Activated naive CD8-positive, alpha-beta T cell treated with anti-CD3 and anti-CD28 coated beads, Interleukin-2, amount 10 ng/mL, durations not matched to agents 7 days and 5 days (primary cell): ENCODE results near the gene ACVRL1. TPM values are rescaled to one million over a fixed set of nuclear protein-coding genes. Genes with fewer than 3 reads are reported as not detected.

Source experiments
- ATAC-seq: fragments of 150-1000 bp; cut with Tn5 transposase; one replicate; pipeline ENCODE4 v1.10.0; 2021; ENCODE audit warnings: low read depth, moderate library complexity
- POLR2A ChIA-PET: fragments of 350-600 bp; sonication (Branson Sonifier 250); formaldehyde crosslinking; loops from one replicate; lab custom pipeline; 2021; ENCODE audit warnings: antibody characterized with exemption; lab: Charles Lee
- DNase-seq: peaks from one replicate; pipeline ENCODE4 v3.0.0; 2021
- H3K27ac Mint-ChIP-seq: one replicate; pipeline ENCODE4 v1.8.0; 2022; ENCODE audit warnings: mild to moderate bottlenecking, mixed read lengths
- H3K27me3 Mint-ChIP-seq: one replicate; pipeline ENCODE4 v1.8.0; 2022; ENCODE audit warnings: mild to moderate bottlenecking, moderate library complexity, mixed read lengths
- H3K36me3 Mint-ChIP-seq: one replicate; pipeline ENCODE4 v1.8.0; 2021; ENCODE audit warnings: mild to moderate bottlenecking, mixed read lengths
- H3K4me1 Mint-ChIP-seq: one replicate; pipeline ENCODE4 v1.8.0; 2021; ENCODE audit warnings: mixed read lengths
- H3K4me3 Mint-ChIP-seq: one replicate; pipeline ENCODE4 v1.8.0; 2022; ENCODE audit warnings: mild to moderate bottlenecking, moderate library complexity, mixed read lengths
- H3K9me3 Mint-ChIP-seq: one replicate; pipeline ENCODE4 v1.8.0; 2021; ENCODE audit warnings: mixed read lengths
- total RNA-seq, 2 experiments: library from RNA; stranded (reverse); gene quantifications; one replicate each; pipeline ENCODE4 v1.2.3, GENCODE V29; 2021

Gene ACVRL1
- total RNA-seq, 2 experiments from 2014 or later: not detected

- H3K27ac Mint-ChIP-seq: no peak overlapping the region
- no peak for DNase-seq
- H3K27me3 Mint-ChIP-seq: peaks cover 53% of the 10 kb centered on the region
- peaks cover 9% of the 10 kb centered on the region for H3K4me1 Mint-ChIP-seq
- no peaks in the 10 kb centered on the region for H3K36me3 Mint-ChIP-seq
- H3K4me3 Mint-ChIP-seq: no peak overlapping the region
- no peaks in the 10 kb centered on the region for H3K9me3 Mint-ChIP-seq
- POLR2A ChIA-PET: no interaction called here
- no peak for ATAC-seq
These were observed 37.8 kb upstream of the ACVRL1 start for GRCh38 chr12:51869496-51869865.

DNA sequence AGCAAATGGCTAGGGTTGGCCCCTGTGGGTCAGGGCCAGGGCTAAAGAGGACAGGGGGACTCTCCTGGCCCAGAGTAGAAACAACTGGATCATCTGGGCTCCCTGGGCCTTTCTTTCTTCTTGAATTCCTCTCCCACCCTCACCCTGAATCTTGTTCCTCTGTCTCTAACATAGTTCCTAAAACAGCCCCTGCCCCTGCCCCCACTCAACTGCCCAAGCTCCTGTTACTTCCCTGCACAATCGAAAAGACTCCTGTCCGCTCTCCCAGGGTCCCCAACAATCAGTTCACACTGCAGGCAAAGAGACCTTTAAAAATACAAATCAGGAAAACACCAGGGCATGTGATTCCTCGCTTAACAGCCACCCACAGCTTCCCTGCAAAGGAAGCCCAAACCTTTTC is 37.4 kb upstream of the ACVRL1 start:
- ATAC-seq (no peak), DNase-seq (peak; percentile 24)
- H3K27me3 Mint-ChIP-seq: peaks cover 48% of the 10 kb centered on the region
- H3K4me1 Mint-ChIP-seq: peaks cover 9% of the 10 kb centered on the region
- H3K36me3 Mint-ChIP-seq: no peaks in the 10 kb centered on the region
- H3K9me3 Mint-ChIP-seq: no peaks in the 10 kb centered on the region
- no peak overlapping the region for H3K27ac Mint-ChIP-seq
- POLR2A ChIA-PET: no interaction called here
- no peak overlapping the region for H3K4me3 Mint-ChIP-seq

DNA sequence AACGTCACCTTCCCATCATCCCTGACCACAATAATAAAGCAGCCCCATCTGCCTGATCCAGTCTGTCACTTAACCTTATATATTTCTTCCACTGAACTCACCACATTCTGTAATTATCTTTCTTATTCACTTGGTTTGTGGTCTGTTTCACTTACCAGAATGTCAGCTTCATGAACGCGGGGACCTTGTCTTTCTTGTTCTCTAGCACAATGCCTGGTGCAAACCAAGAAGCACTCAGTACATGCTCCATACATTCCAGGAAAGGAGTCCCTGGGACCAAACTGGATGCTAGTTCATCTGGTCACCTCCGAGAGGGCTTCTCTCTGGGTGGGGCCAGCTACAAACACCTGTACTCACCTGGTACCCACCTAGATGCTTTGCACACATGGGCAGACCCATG is 36.8 kb upstream of the ACVRL1 start:
- ATAC-seq: no peak
- H3K4me3 Mint-ChIP-seq: no peak overlapping the region
- DNase-seq: peak; percentile 5
- POLR2A ChIA-PET: no interaction called here
- H3K36me3 Mint-ChIP-seq: no peaks in the 10 kb centered on the region
- H3K9me3 Mint-ChIP-seq: no peaks in the 10 kb centered on the region
- peaks cover 9% of the 10 kb centered on the region for H3K4me1 Mint-ChIP-seq
- H3K27ac Mint-ChIP-seq: no peak overlapping the region
- H3K27me3 Mint-ChIP-seq: peaks cover 43% of the 10 kb centered on the region

DNA sequence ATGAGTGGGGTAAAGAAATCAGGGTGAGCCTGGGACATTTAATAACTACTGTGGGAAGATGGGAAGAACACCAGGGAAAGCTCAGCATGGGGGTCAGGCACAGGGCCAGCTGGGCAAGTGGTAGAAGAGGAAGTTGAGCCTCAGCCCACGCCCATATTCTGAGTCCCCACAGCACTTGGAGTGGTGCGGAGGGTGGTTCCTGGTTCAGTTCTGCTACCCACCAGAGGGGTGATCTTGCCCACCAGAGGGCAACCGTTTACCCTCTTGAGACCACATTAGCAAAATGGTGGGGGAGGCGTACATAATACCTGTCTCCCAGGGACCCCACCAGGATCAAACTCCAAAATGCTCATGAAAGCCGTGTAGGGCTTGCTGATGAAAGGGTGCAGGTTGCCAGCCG is 36.2 kb upstream of the ACVRL1 start:
- POLR2A ChIA-PET: no interaction called here
- ATAC-seq (no peak), DNase-seq (peak; percentile 14)
- Mint-ChIP-seq H3K4me1 (peaks cover 9% of the 10 kb centered on the region), H3K27ac (no peak overlapping the region), H3K9me3 (no peaks in the 10 kb centered on the region), H3K27me3 (peaks cover 38% of the 10 kb centered on the region), H3K4me3 (no peak overlapping the region), H3K36me3 (no peaks in the 10 kb centered on the region)

DNA sequence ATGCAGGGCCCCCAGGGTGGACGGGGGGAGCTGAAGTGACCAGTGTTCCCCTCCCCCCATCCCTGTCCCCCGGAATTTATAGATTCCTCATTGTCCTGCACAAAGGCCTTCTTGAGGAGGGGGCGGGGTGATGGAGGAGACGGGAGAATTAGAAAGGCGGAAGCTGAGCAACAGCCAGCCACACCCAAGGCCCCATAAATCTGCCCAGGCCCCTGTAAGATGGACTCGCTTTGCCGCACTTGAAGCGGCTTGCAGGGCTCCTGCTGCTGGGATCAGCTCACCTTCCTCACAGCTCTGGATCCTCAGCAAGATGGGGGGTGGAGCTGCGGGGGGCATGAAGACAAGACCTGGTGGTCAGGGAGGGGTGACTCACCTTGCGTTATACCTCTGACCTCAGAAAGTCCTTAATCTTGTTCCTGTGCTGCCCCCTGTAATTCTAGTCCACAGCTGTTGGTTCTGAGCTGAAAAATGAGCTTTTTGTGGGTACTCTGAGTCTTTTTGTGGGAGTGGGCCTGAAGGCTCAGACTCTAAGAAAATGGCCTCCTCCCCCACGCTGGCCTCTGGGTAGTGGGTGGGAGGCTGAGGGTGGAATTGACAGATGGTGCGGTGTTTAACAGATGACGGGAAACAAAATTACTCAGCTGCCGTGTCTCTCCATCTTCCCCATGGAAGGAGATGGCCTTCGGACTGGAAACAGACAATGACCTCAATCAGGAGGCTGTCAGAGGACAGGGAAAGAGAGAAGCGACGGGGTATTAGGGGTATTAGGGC is 35.2 kb upstream of the ACVRL1 start:
- POLR2A ChIA-PET: interaction anchor here (0.6 to 1.4 kb wide), 2 partner anchors 51 to 189 kb away, joined by 3 to 5 read pairs; no protein-coding TSS in a partner anchor
- ATAC-seq: no peak

DNA sequence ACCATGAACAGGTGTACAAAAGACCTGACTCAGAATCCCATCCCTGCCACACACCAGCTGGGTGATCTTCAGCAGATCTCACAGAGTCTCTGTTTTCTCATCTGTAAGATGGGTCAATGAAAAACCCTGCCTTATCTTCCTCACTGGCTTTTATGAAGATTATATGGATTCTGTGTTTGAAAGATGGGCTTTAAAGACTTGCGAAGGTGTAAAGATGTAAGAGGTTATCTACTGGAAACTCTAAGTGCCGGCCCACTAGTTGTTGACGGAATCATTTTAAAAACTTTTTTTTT is 34.7 kb upstream of the ACVRL1 start:
- POLR2A ChIA-PET: interaction anchor here (0.5 to 1.4 kb wide), 2 partner anchors 51 to 842 kb away, joined by 3 read pairs; no protein-coding TSS in a partner anchor
- Mint-ChIP-seq H3K4me1 (peaks cover 9% of the 10 kb centered on the region), H3K27me3 (peaks cover 29% of the 10 kb centered on the region), H3K36me3 (no peaks in the 10 kb centered on the region), H3K27ac (no peak overlapping the region), H3K9me3 (no peaks in the 10 kb centered on the region), H3K4me3 (no peak overlapping the region)
- DNase-seq: no peak
- ATAC-seq: no peak

More for the DNA sequence above, 35.2 kb upstream of the ACVRL1 start:
- Mint-ChIP-seq H3K4me3 (no peak overlapping the region), H3K36me3 (no peaks in the 10 kb centered on the region), H3K27me3 (peaks cover 34% of the 10 kb centered on the region), H3K27ac (no peak overlapping the region), H3K9me3 (no peaks in the 10 kb centered on the region), H3K4me1 (peaks cover 9% of the 10 kb centered on the region)
- DNase-seq: no peak

- peaks cover 9% of the 10 kb centered on the region for H3K4me1 Mint-ChIP-seq
- DNase-seq (no peak), ATAC-seq (no peak)
- H3K27me3 Mint-ChIP-seq: peaks cover 23% of the 10 kb centered on the region
- POLR2A ChIA-PET: interaction anchor here (0.5 kb wide), 1 partner anchor 843 kb away, joined by 3 read pairs; no protein-coding TSS in a partner anchor
- H3K27ac Mint-ChIP-seq: no peak overlapping the region
- no peak overlapping the region for H3K4me3 Mint-ChIP-seq
- H3K9me3 Mint-ChIP-seq: no peaks in the 10 kb centered on the region
- no peaks in the 10 kb centered on the region for H3K36me3 Mint-ChIP-seq
These were observed 33.9 kb upstream of the ACVRL1 start for GRCh38 chr12:51873251-51873994.

DNA sequence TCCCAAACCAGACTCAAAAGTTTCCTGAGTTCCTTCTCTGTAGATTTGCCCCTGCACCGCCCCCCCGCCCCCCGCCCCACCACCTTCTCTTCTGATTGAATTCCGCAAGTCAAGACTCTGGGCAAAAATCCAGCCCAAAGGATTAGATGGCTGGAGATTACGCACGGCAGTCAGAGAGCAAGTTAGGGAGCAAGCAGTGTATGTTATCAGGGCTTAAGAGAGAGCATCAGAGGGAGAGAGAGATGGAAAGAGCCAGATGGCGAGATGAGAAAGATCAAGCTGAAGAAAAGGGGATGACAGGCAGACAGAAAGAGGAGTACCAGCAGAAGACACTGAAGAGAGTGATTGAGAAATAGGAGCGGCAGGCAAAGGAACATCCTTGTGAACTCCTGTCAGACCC is 33.3 kb upstream of the ACVRL1 start:
- Mint-ChIP-seq H3K27me3 (peaks cover 18% of the 10 kb centered on the region), H3K9me3 (no peaks in the 10 kb centered on the region), H3K4me1 (peaks cover 9% of the 10 kb centered on the region), H3K27ac (no peak overlapping the region), H3K36me3 (no peaks in the 10 kb centered on the region), H3K4me3 (no peak overlapping the region)
- ATAC-seq (no peak), DNase-seq (no peak)
- POLR2A ChIA-PET: no interaction called here

DNA sequence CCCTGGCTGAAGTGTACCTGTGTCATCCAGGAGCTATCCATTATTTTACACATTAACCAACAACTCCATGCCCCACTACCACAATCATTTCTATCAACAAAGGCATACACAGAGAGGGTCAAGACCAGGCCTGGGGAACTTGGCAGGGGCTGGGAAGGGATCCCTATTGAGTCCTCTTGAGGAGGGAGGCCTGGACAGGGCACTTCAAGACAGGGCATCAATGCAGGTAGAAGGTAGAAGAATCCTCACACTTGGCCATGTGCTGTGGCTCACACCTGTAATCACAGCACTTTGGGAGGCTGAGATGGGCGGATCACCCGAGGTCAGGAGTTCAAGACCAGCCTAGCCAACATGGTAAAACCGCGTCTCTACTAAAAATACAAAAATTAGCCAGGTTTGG is 32.8 kb upstream of the ACVRL1 start:
- Mint-ChIP-seq H3K27ac (no peak overlapping the region), H3K36me3 (no peaks in the 10 kb centered on the region), H3K9me3 (no peaks in the 10 kb centered on the region), H3K27me3 (peaks cover 21% of the 10 kb centered on the region), H3K4me1 (peaks cover 9% of the 10 kb centered on the region), H3K4me3 (no peak overlapping the region)
- ATAC-seq: no peak
- POLR2A ChIA-PET: interaction anchor here (1.1 kb wide), 1 partner anchor 60 kb away, joined by 3 read pairs; a partner anchor contains a TSS
- no peak for DNase-seq

GRCh38 chr12:51879102-51879501 is 28.2 kb upstream of the ACVRL1 start:
- H3K27me3 Mint-ChIP-seq: peaks cover 12% of the 10 kb centered on the region
- H3K4me3 Mint-ChIP-seq: no peak overlapping the region
- H3K9me3 Mint-ChIP-seq: no peaks in the 10 kb centered on the region
- no peak for DNase-seq
- POLR2A ChIA-PET: interaction anchor here (0.7 kb wide), 1 partner anchor 27 kb away, joined by 3 read pairs; no protein-coding TSS in a partner anchor
- no peak for ATAC-seq
- H3K27ac Mint-ChIP-seq: no peak overlapping the region
- no peaks in the 10 kb centered on the region for H3K36me3 Mint-ChIP-seq
- H3K4me1 Mint-ChIP-seq: no peaks in the 10 kb centered on the region

- peaks cover 11% of the 10 kb centered on the region for H3K4me1 Mint-ChIP-seq
- H3K27ac Mint-ChIP-seq: no peak overlapping the region
- peaks cover 6% of the 10 kb centered on the region for H3K9me3 Mint-ChIP-seq
- H3K27me3 Mint-ChIP-seq: peaks cover 10% of the 10 kb centered on the region
- H3K4me3 Mint-ChIP-seq: no peak overlapping the region
- DNase-seq (no peak), ATAC-seq (no peak)
- H3K36me3 Mint-ChIP-seq: peaks cover 8% of the 10 kb centered on the region
- POLR2A ChIA-PET: no interaction called here
These were observed 24.0 kb upstream of the ACVRL1 start for GRCh38 chr12:51883295-51883694.

- POLR2A ChIA-PET: no interaction called here
These were observed 23.2 kb upstream of the ACVRL1 start for GRCh38 chr12:51883998-51884675.

GRCh38 chr12:51884676-51885229 is 22.6 kb upstream of the ACVRL1 start:
- peak overlapping the region; percentile 24 for H3K27ac Mint-ChIP-seq
- POLR2A ChIA-PET: no interaction called here
- DNase-seq: no peak
- H3K9me3 Mint-ChIP-seq: peaks cover 6% of the 10 kb centered on the region
- no peak for ATAC-seq
- H3K4me3 Mint-ChIP-seq: no peak overlapping the region
- H3K36me3 Mint-ChIP-seq: peaks cover 8% of the 10 kb centered on the region
- peaks cover 11% of the 10 kb centered on the region for H3K4me1 Mint-ChIP-seq
- H3K27me3 Mint-ChIP-seq: peaks cover 4% of the 10 kb centered on the region

More at GRCh38 chr12:51883998-51884675, 23.2 kb upstream of the ACVRL1 start:
- H3K27ac Mint-ChIP-seq: peak overlapping the region; percentile 4
- H3K9me3 Mint-ChIP-seq: peaks cover 6% of the 10 kb centered on the region
- peaks cover 11% of the 10 kb centered on the region for H3K4me1 Mint-ChIP-seq
- ATAC-seq (no peak), DNase-seq (no peak)
- peaks cover 8% of the 10 kb centered on the region for H3K36me3 Mint-ChIP-seq
- peaks cover 9% of the 10 kb centered on the region for H3K27me3 Mint-ChIP-seq
- no peak overlapping the region for H3K4me3 Mint-ChIP-seq
